Fibroblast of upper back skin (primary cell): ENCODE measurements around the gene PLEKHA7.
"Not testable (repeated sequence)": the region's sequence is repeated elsewhere in the genome, so short reads cannot be mapped to it uniquely, and the experiment has no call there.

Experiments
- DNase-seq: peaks from one replicate; pipeline ENCODE4 v3.0.0-alpha.2; 2013

The PLEKHA7 gene

GRCh38 chr11:16902182-16902581, 112.0 kb downstream of the PLEKHA7 start:
- DNase-seq = no peak

GRCh38 chr11:16900491-16900890, 113.7 kb downstream of the PLEKHA7 start:
- DNase-seq = no peak

GRCh38 chr11:16899708-16900303, 114.4 kb downstream of the PLEKHA7 start:
- DNase-seq = no peak

- DNase-seq = no peak
Measured at GRCh38 chr11:16898274-16898985, 115.8 kb downstream of the PLEKHA7 start.

- DNase-seq = no peak
Measured at GRCh38 chr11:16897470-16898061, 116.6 kb downstream of the PLEKHA7 start.

- no peak for DNase-seq
Measured at GRCh38 chr11:16896729-16897469, 117.3 kb downstream of the PLEKHA7 start.

GRCh38 chr11:16895306-16895705, 118.9 kb downstream of the PLEKHA7 start:
- DNase-seq = peak; percentile 41

- DNase-seq = no peak
Measured at GRCh38 chr11:16893456-16894066, 120.7 kb downstream of the PLEKHA7 start.

GRCh38 chr11:16891964-16892363, 122.2 kb downstream of the PLEKHA7 start:
- DNase-seq = peak; percentile 90

GRCh38 chr11:16891165-16891564, 123.0 kb downstream of the PLEKHA7 start:
- DNase-seq = peak; percentile 70

GRCh38 chr11:16890442-16890841, 123.8 kb downstream of the PLEKHA7 start:
- no peak for DNase-seq

- DNase-seq = no peak
Measured at GRCh38 chr11:16889905-16890304, 124.3 kb downstream of the PLEKHA7 start.

- DNase-seq = not testable (repeated sequence)
Measured at GRCh38 chr11:16889010-16889409, 125.2 kb downstream of the PLEKHA7 start.

- DNase-seq = not testable (repeated sequence)
Measured at GRCh38 chr11:16887887-16888286, 126.3 kb downstream of the PLEKHA7 start.

GRCh38 chr11:16883174-16883573, 131.0 kb downstream of the PLEKHA7 start:
- no peak for DNase-seq

- no peak for DNase-seq
Measured at GRCh38 chr11:16881766-16882165, 132.4 kb downstream of the PLEKHA7 start.

- DNase-seq = peak; percentile 55
Measured at GRCh38 chr11:16881074-16881709, 133.0 kb downstream of the PLEKHA7 start.

- no peak for DNase-seq
Measured at GRCh38 chr11:16880184-16880801, 133.9 kb downstream of the PLEKHA7 start.

GRCh38 chr11:16879690-16880089, 134.5 kb downstream of the PLEKHA7 start:
- no peak for DNase-seq

- DNase-seq = no peak
Measured at GRCh38 chr11:16876837-16877236, 137.4 kb downstream of the PLEKHA7 start.

- DNase-seq = no peak
Measured at GRCh38 chr11:16876053-16876752, 138.0 kb downstream of the PLEKHA7 start.
